ENCODE results near the gene TRPM4. TPM values are rescaled to one million over a fixed set of nuclear protein-coding genes. Genes with fewer than 3 reads are reported as not detected.
A peak's percentile ranks its signal among the peaks of the same experiment; 100 is the strongest.
"Not testable (repeated sequence)": the region's sequence is repeated elsewhere in the genome, so short reads cannot be mapped to it uniquely, and the experiment has no call there.

The TRPM4 gene
- total RNA-seq, 1 experiment from 2014 or later = 30.0 TPM

DNA sequence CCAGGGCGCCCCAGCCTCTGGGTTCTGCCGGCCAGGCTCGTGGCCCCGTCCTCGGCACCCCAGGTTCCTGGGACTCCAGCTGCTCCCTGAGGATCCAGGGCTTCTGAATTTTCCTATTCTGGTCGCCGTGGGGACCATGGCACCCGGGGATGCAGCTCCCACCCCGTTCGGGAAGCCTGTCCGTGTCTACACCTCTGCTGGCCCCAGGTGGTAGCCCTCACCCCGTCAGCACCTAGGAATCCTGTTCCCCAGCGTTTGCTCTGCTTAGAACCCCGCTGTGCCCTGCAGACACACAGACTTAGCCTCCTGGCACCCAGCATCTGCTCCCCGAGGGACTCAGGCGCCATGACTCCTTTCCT, 37.3 kb upstream of the TRPM4 start:
- no TSS peak for BruUV-seq (replicated peaks)

DNA sequence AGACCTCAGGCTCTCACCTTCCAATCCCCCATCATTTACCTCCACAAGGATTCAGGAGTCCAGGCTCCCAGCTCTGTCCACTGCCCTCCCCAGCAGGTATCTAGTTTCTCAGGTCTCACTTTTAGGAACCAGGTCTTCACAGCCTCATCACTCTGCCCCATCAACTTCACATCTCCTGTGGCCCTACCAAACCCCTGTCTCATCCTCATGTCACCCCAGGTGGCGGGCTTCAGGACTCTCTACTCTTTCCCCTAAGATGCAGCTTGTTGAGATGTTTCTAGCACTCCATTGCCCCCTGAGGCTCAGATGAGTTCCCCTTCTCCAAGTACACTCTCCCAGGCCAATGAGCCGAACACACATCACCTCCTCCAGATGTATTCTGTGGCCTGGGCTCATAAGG, 36.7 kb upstream of the TRPM4 start:
- CTCF ChIA-PET = no interaction called here
- H2AFZ ChIP-seq (ENCODE audit: low read length) = no peak overlapping the region
- POLR2A ChIA-PET (ENCODE audit: unreplicated experiment) = no interaction called here
- no peaks in the 10 kb centered on the region for H3K9me3 ChIP-seq (ENCODE audit: low read length)
- no peaks in the 10 kb centered on the region for H3K9me2 ChIP-seq (replicated peaks; ENCODE audit: low read length)
- H3F3A ChIP-seq (ENCODE audit: low read length, unreplicated experiment) = no peaks in the 10 kb centered on the region
- no peaks in the 10 kb centered on the region for H4K20me1 ChIP-seq (ENCODE audit: low read length)
- DNase-seq (no peak), ATAC-seq (no peak)
- TF ChIP-seq EZH2 (IDR thresholded peaks at IDR 0.05; ENCODE audit: low read length, unreplicated experiment) (no peak), EZH2phosphoT487 (IDR thresholded peaks at IDR 0.05; ENCODE audit: borderline replicate concordance, low read length) (no peak)
- TF ChIP-seq, protein P1, sequence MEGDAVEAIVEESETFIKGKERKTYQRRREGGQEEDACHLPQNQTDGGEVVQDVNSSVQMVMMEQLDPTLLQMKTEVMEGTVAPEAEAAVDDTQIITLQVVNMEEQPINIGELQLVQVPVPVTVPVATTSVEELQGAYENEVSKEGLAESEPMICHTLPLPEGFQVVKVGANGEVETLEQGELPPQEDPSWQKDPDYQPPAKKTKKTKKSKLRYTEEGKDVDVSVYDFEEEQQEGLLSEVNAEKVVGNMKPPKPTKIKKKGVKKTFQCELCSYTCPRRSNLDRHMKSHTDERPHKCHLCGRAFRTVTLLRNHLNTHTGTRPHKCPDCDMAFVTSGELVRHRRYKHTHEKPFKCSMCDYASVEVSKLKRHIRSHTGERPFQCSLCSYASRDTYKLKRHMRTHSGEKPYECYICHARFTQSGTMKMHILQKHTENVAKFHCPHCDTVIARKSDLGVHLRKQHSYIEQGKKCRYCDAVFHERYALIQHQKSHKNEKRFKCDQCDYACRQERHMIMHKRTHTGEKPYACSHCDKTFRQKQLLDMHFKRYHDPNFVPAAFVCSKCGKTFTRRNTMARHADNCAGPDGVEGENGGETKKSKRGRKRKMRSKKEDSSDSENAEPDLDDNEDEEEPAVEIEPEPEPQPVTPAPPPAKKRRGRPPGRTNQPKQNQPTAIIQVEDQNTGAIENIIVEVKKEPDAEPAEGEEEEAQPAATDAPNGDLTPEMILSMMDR (conservative IDR thresholded peaks at IDR 0.05; ENCODE audit: low read depth, low read length) = no peak
- H3K9ac ChIP-seq (ENCODE audit: low read length) = no peak overlapping the region
- no peaks in the 10 kb centered on the region for H3K36me3 ChIP-seq (ENCODE audit: low read depth, low read length)
- no TSS peak for BruUV-seq (replicated peaks)
- peaks cover 6% of the 10 kb centered on the region; the same call in 1 of the 2 replicates for H3K4me1 ChIP-seq (ENCODE audit: insufficient read depth, low read length)
- no peak overlapping the region for H3K4me2 ChIP-seq (ENCODE audit: low read length)
- no peaks in the 10 kb centered on the region for H3K79me2 ChIP-seq (ENCODE audit: low read length)
- intact Hi-C loops (cut with micrococcal nuclease) = no loop called here
- no peak overlapping the region for H3K4me3 ChIP-seq (ENCODE audit: low read length)
- H3K27ac ChIP-seq (ENCODE audit: low read length) = no peak overlapping the region
- no peaks in the 10 kb centered on the region for H3K27me3 ChIP-seq (ENCODE audit: low read length)

More for the DNA sequence above, 37.3 kb upstream of the TRPM4 start:
- no peak for DNase-seq
- H3K9ac ChIP-seq (ENCODE audit: low read length) = no peak overlapping the region
- no peaks in the 10 kb centered on the region for H3K79me2 ChIP-seq (ENCODE audit: low read length)
- no peaks in the 10 kb centered on the region for H3K9me2 ChIP-seq (replicated peaks; ENCODE audit: low read length)
- TF ChIP-seq EZH2 (IDR thresholded peaks at IDR 0.05; ENCODE audit: low read length, unreplicated experiment) (no peak), EZH2phosphoT487 (IDR thresholded peaks at IDR 0.05; ENCODE audit: borderline replicate concordance, low read length) (no peak)
- TF ChIP-seq, protein P1 (conservative IDR thresholded peaks at IDR 0.05; ENCODE audit: low read depth, low read length) = no peak
- POLR2A ChIA-PET (ENCODE audit: unreplicated experiment) = interaction anchor here (0.5 kb wide), 1 partner anchor 102 kb away, joined by 3 read pairs; no protein-coding TSS in a partner anchor
- H4K20me1 ChIP-seq (ENCODE audit: low read length) = no peaks in the 10 kb centered on the region
- H2AFZ ChIP-seq (ENCODE audit: low read length) = no peak overlapping the region
- H3K4me3 ChIP-seq (ENCODE audit: low read length) = no peak overlapping the region
- no peak for ATAC-seq
- CTCF ChIA-PET = interaction anchor here (0.6 kb wide), 1 partner anchor 7 kb away, joined by 3 read pairs; no protein-coding TSS in a partner anchor
- no peaks in the 10 kb centered on the region for H3K9me3 ChIP-seq (ENCODE audit: low read length)
- H3K27me3 ChIP-seq (ENCODE audit: low read length) = no peaks in the 10 kb centered on the region
- no peaks in the 10 kb centered on the region for H3F3A ChIP-seq (ENCODE audit: low read length, unreplicated experiment)
- H3K36me3 ChIP-seq (ENCODE audit: low read depth, low read length) = no peaks in the 10 kb centered on the region
- intact Hi-C loops (cut with micrococcal nuclease) = no loop called here
- H3K4me2 ChIP-seq (ENCODE audit: low read length) = peak overlapping the region; percentile 84; the same call in 1 of the 2 replicates
- peaks cover 6% of the 10 kb centered on the region; the same call in 1 of the 2 replicates for H3K4me1 ChIP-seq (ENCODE audit: insufficient read depth, low read length)
- no peak overlapping the region for H3K27ac ChIP-seq (ENCODE audit: low read length)

DNA sequence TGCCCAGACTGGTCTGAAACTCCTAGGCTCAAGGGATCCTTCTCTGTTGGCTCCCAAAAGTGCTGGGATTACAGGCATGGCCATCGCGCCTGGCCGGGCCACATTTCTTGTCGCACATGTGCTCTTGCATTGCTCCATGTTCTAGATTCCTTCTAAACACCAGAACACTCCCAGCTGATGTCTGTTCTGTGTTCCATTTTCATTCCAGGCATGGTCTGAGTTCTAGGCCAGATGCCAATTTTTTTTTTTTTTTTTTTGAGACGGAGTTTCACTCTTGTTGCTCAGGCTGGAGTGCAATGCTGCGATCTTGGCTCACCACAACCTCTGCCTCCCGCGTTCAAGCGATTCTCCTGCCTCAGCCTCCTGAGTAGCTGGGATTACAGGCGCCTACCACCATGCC, 35.8 kb upstream of the TRPM4 start:
- H3K9me2 ChIP-seq (replicated peaks; ENCODE audit: low read length); H3K4me2 ChIP-seq (ENCODE audit: low read length); H3K4me1 ChIP-seq (ENCODE audit: insufficient read depth, low read length); BruUV-seq (replicated peaks); DNase-seq; intact Hi-C loops (cut with micrococcal nuclease); H4K20me1 ChIP-seq (ENCODE audit: low read length); CTCF ChIA-PET; H3K4me3 ChIP-seq (ENCODE audit: low read length); ATAC-seq; H3K36me3 ChIP-seq (ENCODE audit: low read depth, low read length); H3K9me3 ChIP-seq (ENCODE audit: low read length); H3F3A ChIP-seq (ENCODE audit: low read length, unreplicated experiment); H3K9ac ChIP-seq (ENCODE audit: low read length); H3K27me3 ChIP-seq (ENCODE audit: low read length); H2AFZ ChIP-seq (ENCODE audit: low read length); H3K27ac ChIP-seq (ENCODE audit: low read length); POLR2A ChIA-PET (ENCODE audit: unreplicated experiment); H3K79me2 ChIP-seq (ENCODE audit: low read length): not testable (repeated sequence)

DNA sequence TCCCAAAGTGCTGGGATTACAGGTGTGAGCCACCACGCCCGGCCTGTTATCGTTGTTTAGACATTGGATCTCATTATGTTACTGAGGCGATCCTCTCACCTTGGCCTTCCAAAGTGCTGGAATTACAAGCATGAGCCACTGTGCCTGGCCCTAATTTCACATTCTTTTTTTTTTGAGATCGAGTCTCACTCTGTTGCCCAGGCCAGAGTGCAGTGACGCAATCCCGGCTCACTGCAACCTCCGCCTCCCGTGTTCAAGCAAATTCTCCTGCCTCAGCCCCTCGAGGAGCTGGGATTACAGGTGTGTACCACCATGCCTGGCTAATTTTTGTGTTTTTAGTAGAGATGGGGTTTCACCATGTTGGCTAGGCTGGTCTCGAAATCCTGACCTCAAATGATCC, 34.3 kb upstream of the TRPM4 start:
- H3K9ac ChIP-seq (ENCODE audit: low read length); CTCF ChIA-PET; H3K9me2 ChIP-seq (replicated peaks; ENCODE audit: low read length); H3K79me2 ChIP-seq (ENCODE audit: low read length); BruUV-seq (replicated peaks); H3K27me3 ChIP-seq (ENCODE audit: low read length); H2AFZ ChIP-seq (ENCODE audit: low read length); H3K4me1 ChIP-seq (ENCODE audit: insufficient read depth, low read length); H3F3A ChIP-seq (ENCODE audit: low read length, unreplicated experiment); H4K20me1 ChIP-seq (ENCODE audit: low read length); H3K9me3 ChIP-seq (ENCODE audit: low read length); H3K4me3 ChIP-seq (ENCODE audit: low read length); H3K4me2 ChIP-seq (ENCODE audit: low read length); H3K27ac ChIP-seq (ENCODE audit: low read length); intact Hi-C loops (cut with micrococcal nuclease); DNase-seq; ATAC-seq; H3K36me3 ChIP-seq (ENCODE audit: low read depth, low read length): not testable (repeated sequence)
- POLR2A ChIA-PET (ENCODE audit: unreplicated experiment) = interaction anchor here (0.5 kb wide), 1 partner anchor 560 kb away, joined by 3 read pairs; no protein-coding TSS in a partner anchor

All from PC-3 (cell line).